HepG2 (cell line): ENCODE measurements around the gene CISD3. TPM values are rescaled to one million over a fixed set of nuclear protein-coding genes. Genes with fewer than 3 reads are reported as not detected.

ENCODE experiments used
- ATF3 ChIP-seq: sonication (generic); formaldehyde crosslinking; IDR thresholded peaks from 2 replicates; pipeline ENCODE4 v1.4.0; 2020; ENCODE audit warnings: missing genetic modification reagents
- CC2D1A ChIP-seq: sonication (generic); formaldehyde crosslinking; IDR thresholded peaks from 2 replicates; pipeline ENCODE4 v1.8.1; 2023; ENCODE audit warnings: mild to moderate bottlenecking, missing genetic modification reagents
- CHD4 ChIP-seq: fragments of 200-600 bp; sonication (generic); IDR thresholded peaks from 2 replicates; pipeline ENCODE4 v1.7.0; 2017; ENCODE audit warnings: mild to moderate bottlenecking, low read length, borderline replicate concordance
- FOXP4 ChIP-seq: sonication (generic); formaldehyde crosslinking; IDR thresholded peaks from 2 replicates; pipeline ENCODE4 v1.4.0; 2020; ENCODE audit warnings: missing genetic modification reagents
- GFI1 ChIP-seq: sonication (generic); formaldehyde crosslinking; IDR thresholded peaks from 2 replicates; pipeline ENCODE4 v1.5.0; 2020; ENCODE audit warnings: missing genetic modification reagents, mild to moderate bottlenecking, borderline replicate concordance
- KDM3A ChIP-seq: IDR thresholded peaks from 2 replicates; pipeline ENCODE4 v1.6.1; 2018; ENCODE audit warnings: low read depth, missing compliant biosample characterization
- MTF1 ChIP-seq: sonication (generic); formaldehyde crosslinking; IDR thresholded peaks from 2 replicates; pipeline ENCODE4 v1.5.0; 2020; ENCODE audit warnings: missing genetic modification reagents
- RCOR2 ChIP-seq: IDR thresholded peaks from 2 replicates; pipeline ENCODE4 v1.6.1; 2016; ENCODE audit warnings: missing biosample characterization, missing genetic modification reagents
- REL ChIP-seq: sonication (generic); formaldehyde crosslinking; conservative IDR thresholded peaks from 2 replicates; pipeline ENCODE4 v1.8.0; 2022; ENCODE audit warnings: mild to moderate bottlenecking, missing genetic modification reagents, moderate library complexity
- SALL1 ChIP-seq: sonication (generic); formaldehyde crosslinking; IDR thresholded peaks from 2 replicates; pipeline ENCODE4 v1.8.0; 2022; ENCODE audit warnings: mild to moderate bottlenecking, missing genetic modification reagents
- SIN3A ChIP-seq: IDR thresholded peaks from 2 replicates; pipeline ENCODE4 v1.6.1; 2011; ENCODE audit warnings: low read depth, mild to moderate bottlenecking, control low read depth, low read length, borderline replicate concordance
- SOX5 ChIP-seq: IDR thresholded peaks from 2 replicates; pipeline ENCODE4 v1.6.1; 2016; ENCODE audit warnings: borderline replicate concordance
- TEAD2 ChIP-seq: sonication (generic); formaldehyde crosslinking; IDR thresholded peaks from 2 replicates; pipeline ENCODE4 v1.9.0; 2021; ENCODE audit warnings: missing genetic modification reagents
- THAP7 ChIP-seq: sonication (generic); formaldehyde crosslinking; IDR thresholded peaks from 2 replicates; pipeline ENCODE4 v1.8.1; 2023; ENCODE audit warnings: mild to moderate bottlenecking, missing genetic modification reagents
- TIGD3 ChIP-seq: sonication (generic); formaldehyde crosslinking; IDR thresholded peaks from 2 replicates; pipeline ENCODE4 v1.5.1; 2020; ENCODE audit warnings: mild to moderate bottlenecking, missing genetic modification reagents, borderline replicate concordance
- YY1 ChIP-seq: IDR thresholded peaks from 2 replicates; pipeline ENCODE4 v1.6.1; 2011; ENCODE audit warnings: low read length, low read depth, moderate library complexity, mild to moderate bottlenecking; ENCODE audit not compliant: insufficient read depth, insufficient replicate concordance
- ZFX ChIP-seq: sonication (generic); formaldehyde crosslinking; IDR thresholded peaks from 2 replicates; pipeline ENCODE4 v1.4.0; 2020; ENCODE audit warnings: mild to moderate bottlenecking, low read depth, missing genetic modification reagents, moderate library complexity
- ZKSCAN5 ChIP-seq: sonication (generic); formaldehyde crosslinking; IDR thresholded peaks from 2 replicates; pipeline ENCODE4 v1.5.1; 2020; ENCODE audit warnings: mild to moderate bottlenecking, missing genetic modification reagents
- ZKSCAN8 ChIP-seq: IDR thresholded peaks from 2 replicates; pipeline ENCODE4 v1.6.1; 2016; ENCODE audit warnings: borderline replicate concordance, missing genetic modification reagents, missing compliant biosample characterization
- ZNF10 ChIP-seq: sonication (generic); formaldehyde crosslinking; IDR thresholded peaks from 2 replicates; pipeline ENCODE4 v1.4.0; 2020; ENCODE audit warnings: mild to moderate bottlenecking, low read depth, missing genetic modification reagents, borderline replicate concordance
- ZNF124 ChIP-seq: sonication (generic); formaldehyde crosslinking; IDR thresholded peaks from 2 replicates; pipeline ENCODE4 v1.4.0; 2020; ENCODE audit warnings: missing genetic modification reagents
- ZNF274 ChIP-seq: sonication (generic); formaldehyde crosslinking; IDR thresholded peaks from 2 replicates; pipeline ENCODE4 v1.5.1; 2020; ENCODE audit warnings: mild to moderate bottlenecking, missing genetic modification reagents
- ZNF543 ChIP-seq: sonication (generic); formaldehyde crosslinking; IDR thresholded peaks from 2 replicates; pipeline ENCODE4 v1.4.0; 2020; ENCODE audit warnings: mild to moderate bottlenecking, missing genetic modification reagents
- ZNF720 ChIP-seq: sonication (generic); formaldehyde crosslinking; IDR thresholded peaks from 2 replicates; pipeline ENCODE4 v1.4.0; 2020; ENCODE audit warnings: missing genetic modification reagents
- polyA plus RNA-seq, 8 experiments: library from polyadenylated mRNA; depleted of rRNA in 3 of 8; stranded (reverse) in 7 of 8; unstranded in 1 of 8; fragments of >200 nt; fragmentation: Illumina TruSeq in 4 of 8; extraction: Trizol in 4 of 8; gene quantifications; 2 replicates each; pipeline versions ENCODE4 v1.2.1 to v1.2.3, GENCODE V29; 2011 to 2016; ENCODE audit warnings: low read depth in 4 of 8, missing spikeins in 1 of 8, mixed read lengths in 1 of 8; ENCODE audit not compliant: insufficient read depth in 1 of 8
- total RNA-seq, 5 experiments: library from RNA; depleted of rRNA; stranded (reverse); fragments of >200 nt; fragmentation: Illumina TruSeq; extraction: Trizol; gene quantifications; 2 replicates each; pipeline ENCODE4 v1.2.3, GENCODE V29; 2016; ENCODE audit warnings: low read depth in 1 of 5
- TF ChIP-seq, protein P1 (sequence below): IDR thresholded peaks from 2 replicates; pipeline ENCODE4 v1.6.1; 2016; ENCODE audit warnings: low read depth, borderline replicate concordance

Gene CISD3
- total and polyA plus RNA-seq, 2 of the 13 experiments (the other 11 are each of a cell fraction or from before 2014, with no cell fraction given), result 30.0 to 34.1 TPM

- peak; percentile 60; the same call in 1 of the 2 replicates for TF ChIP-seq ZNF720 (CRISPR knock-in tag)
- TF ChIP-seq KDM3A, result no peak; the same call in 1 of the 2 replicates
- TF ChIP-seq SIN3A, result peak; percentile 92; the same call in 1 of the 2 replicates
- TF ChIP-seq CC2D1A, result no peak
- TF ChIP-seq TIGD3, result peak; percentile 87; the same call in 1 of the 2 replicates
- TF ChIP-seq CHD4, result no peak
- TF ChIP-seq ZNF124, result peak; percentile 81; the same call in 1 of the 2 replicates
- no peak for TF ChIP-seq ZKSCAN5 (CRISPR knock-in tag)
- TF ChIP-seq ZNF543 (CRISPR knock-in tag), result peak; percentile 51; the same call in 1 of the 2 replicates
- 0 out of 2 replicates have a peak, but pooled peaks have one; percentile 26 for TF ChIP-seq THAP7 (CRISPR knock-in tag)
- no peak; the same call in none of the 2 replicates for TF ChIP-seq ZFX (CRISPR knock-in tag)
- TF ChIP-seq REL (CRISPR knock-in tag), result peak; percentile 96
- peak; percentile 86 for TF ChIP-seq SALL1 (CRISPR knock-in tag)
- TF ChIP-seq FOXP4, result peak; percentile 66
- TF ChIP-seq ZNF274 (CRISPR knock-in tag), result peak; percentile 81
- TF ChIP-seq ZKSCAN8 (CRISPR knock-in tag), result peak; percentile 98
- TF ChIP-seq GFI1 (CRISPR knock-in tag), result peak; percentile 58; the same call in 1 of the 2 replicates
- peak; percentile 64 for TF ChIP-seq YY1
- peak; percentile 64; the same call in 1 of the 2 replicates for TF ChIP-seq TEAD2 (CRISPR knock-in tag)
- TF ChIP-seq RCOR2 (CRISPR knock-in tag), result peak; percentile 80
- TF ChIP-seq ZNF10 (CRISPR knock-in tag), result no peak
- TF ChIP-seq SOX5 (CRISPR knock-in tag), result peak; percentile 55
- no peak; the same call in 1 of the 2 replicates for TF ChIP-seq MTF1 (CRISPR knock-in tag)
- TF ChIP-seq ATF3 (CRISPR knock-in tag), result no peak; the same call in 1 of the 2 replicates
- TF ChIP-seq, protein P1, sequence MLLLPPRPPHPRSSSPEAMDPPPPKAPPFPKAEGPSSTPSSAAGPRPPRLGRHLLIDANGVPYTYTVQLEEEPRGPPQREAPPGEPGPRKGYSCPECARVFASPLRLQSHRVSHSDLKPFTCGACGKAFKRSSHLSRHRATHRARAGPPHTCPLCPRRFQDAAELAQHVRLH, result peak; percentile 37; the same call in 1 of the 2 replicates
Observed at GRCh38 chr17:38702166-38702915, 27.8 kb upstream of the CISD3 start (continued).
